ENCODE measurements around the gene GAL3ST2. TPM values are rescaled to one million over a fixed set of nuclear protein-coding genes. Genes with fewer than 3 reads are reported as not detected.

GAL3ST2 gene
- polyA plus RNA-seq, 1 experiment: not detected

DNA sequence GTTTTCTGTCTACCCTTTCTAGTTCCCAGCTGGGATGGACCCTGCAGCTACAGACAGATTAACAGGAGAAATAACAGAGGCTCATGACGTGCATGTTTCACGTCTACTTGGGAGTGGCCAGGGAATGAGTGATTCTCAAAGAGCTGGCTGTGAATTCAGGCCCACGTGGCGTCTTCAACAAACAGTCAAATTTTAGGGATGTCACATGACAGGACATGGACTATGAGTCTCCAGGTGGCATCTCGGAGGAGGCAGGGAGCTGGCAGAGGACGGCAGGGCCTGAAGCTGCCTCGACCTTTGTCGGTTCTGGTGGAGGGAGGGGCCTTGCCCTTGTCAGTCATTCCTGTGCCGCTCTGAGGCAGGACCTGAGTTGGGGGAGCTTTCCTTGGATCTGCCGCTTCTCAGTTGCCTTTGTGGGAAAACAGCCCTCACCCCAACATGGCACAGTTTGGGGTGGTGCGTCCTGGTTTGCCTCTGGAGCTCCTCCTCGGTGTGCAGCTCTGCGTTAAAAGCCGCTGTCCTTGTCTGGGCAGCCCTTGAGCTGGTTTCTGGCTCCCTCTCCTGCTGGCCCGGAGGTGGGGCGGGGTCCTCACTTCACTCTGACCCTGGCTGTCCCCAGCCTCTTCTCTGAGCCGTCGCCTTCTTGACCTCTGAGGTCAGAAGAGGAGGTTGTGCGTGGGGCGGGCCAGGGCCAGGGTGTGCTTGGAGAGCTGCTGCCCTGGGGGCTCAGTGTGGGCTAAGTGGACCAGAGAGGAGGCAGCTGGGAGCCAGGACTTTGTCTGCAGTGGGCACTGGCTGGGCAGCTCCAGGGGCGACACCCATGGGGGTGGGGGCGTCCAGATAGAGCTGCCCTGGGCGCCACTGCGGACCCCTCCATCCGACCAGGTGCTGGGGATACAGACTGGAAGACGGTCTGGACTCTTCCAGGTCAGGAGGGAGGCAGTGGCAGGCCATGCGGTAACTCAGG lies 12.1 kb upstream of the GAL3ST2 start:
- DNase-seq (ENCODE audit: low read depth, low spot score): no peak
- TF ChIP-seq, protein P1, sequence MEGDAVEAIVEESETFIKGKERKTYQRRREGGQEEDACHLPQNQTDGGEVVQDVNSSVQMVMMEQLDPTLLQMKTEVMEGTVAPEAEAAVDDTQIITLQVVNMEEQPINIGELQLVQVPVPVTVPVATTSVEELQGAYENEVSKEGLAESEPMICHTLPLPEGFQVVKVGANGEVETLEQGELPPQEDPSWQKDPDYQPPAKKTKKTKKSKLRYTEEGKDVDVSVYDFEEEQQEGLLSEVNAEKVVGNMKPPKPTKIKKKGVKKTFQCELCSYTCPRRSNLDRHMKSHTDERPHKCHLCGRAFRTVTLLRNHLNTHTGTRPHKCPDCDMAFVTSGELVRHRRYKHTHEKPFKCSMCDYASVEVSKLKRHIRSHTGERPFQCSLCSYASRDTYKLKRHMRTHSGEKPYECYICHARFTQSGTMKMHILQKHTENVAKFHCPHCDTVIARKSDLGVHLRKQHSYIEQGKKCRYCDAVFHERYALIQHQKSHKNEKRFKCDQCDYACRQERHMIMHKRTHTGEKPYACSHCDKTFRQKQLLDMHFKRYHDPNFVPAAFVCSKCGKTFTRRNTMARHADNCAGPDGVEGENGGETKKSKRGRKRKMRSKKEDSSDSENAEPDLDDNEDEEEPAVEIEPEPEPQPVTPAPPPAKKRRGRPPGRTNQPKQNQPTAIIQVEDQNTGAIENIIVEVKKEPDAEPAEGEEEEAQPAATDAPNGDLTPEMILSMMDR (IDR thresholded peaks at IDR 0.05; ENCODE audit: low read depth, low read length): no peak
- Histone ChIP-seq H3K9me3 (ENCODE audit: control insufficient read depth, insufficient read depth, low read length) (peaks cover 8% of the 10 kb centered on the region), H3K27me3 (ENCODE audit: control insufficient read depth, insufficient read depth, low read length) (no peaks in the 10 kb centered on the region), H3K27ac (ENCODE audit: low read depth, low read length) (no peak overlapping the region), H3K4me3 (ENCODE audit: low read depth, low read length) (no peak overlapping the region)
- POLR2A ChIA-PET: no interaction called here
- CTCF ChIA-PET: no interaction called here

DNA sequence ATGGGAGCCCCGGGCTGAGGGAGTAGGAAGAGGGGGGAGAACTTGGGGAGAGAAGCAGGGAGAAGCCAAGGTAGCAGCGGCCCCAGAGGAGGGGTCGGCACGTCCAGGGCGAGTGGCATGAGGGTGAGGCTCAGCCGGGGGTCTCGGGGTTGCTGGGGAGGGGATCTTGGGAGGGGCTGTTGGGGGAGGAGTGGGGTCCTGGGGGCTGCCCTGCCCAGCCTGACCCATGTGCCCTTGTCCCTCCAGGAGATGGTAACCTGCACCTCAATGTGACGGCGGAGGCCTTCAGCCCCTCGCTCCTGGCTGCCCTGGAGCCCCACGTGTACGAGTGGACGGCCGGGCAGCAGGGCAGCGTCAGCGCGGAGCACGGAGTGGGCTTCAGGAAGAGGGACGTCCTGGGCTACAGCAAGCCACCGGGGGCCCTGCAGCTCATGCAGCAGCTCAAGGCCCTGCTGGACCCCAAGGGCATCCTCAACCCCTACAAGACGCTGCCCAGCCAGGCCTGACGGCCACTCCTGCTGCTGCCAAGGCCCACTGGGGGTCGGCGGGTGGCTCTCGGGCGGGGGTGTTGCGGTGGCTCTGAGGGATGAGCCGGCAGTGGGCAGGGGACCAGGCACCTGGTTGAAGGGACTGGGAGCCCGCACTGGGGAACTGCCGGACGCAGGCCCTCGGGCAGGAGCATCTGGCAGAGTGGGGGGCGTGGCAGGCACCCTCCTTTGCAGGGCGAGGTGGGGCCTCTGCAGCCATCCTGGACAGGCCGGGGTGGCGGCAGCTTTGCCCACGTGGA lies 9.0 kb upstream of the GAL3ST2 start:
- no peak overlapping the region for H3K27ac ChIP-seq (ENCODE audit: low read depth, low read length)
- DNase-seq (ENCODE audit: low read depth, low spot score): no peak
- CTCF ChIA-PET: no interaction called here
- H3K4me3 ChIP-seq (ENCODE audit: low read depth, low read length): no peak overlapping the region
- POLR2A ChIA-PET: no interaction called here
- H3K27me3 ChIP-seq (ENCODE audit: control insufficient read depth, insufficient read depth, low read length): no peaks in the 10 kb centered on the region
- TF ChIP-seq, protein P1 (IDR thresholded peaks at IDR 0.05; ENCODE audit: low read depth, low read length): no peak
- H3K9me3 ChIP-seq (ENCODE audit: control insufficient read depth, insufficient read depth, low read length): peaks cover 3% of the 10 kb centered on the region; the same call in 1 of the 2 replicates

GRCh38 chr2:241768251-241768711 lies 8.3 kb upstream of the GAL3ST2 start:
- POLR2A ChIA-PET: no interaction called here

DNA sequence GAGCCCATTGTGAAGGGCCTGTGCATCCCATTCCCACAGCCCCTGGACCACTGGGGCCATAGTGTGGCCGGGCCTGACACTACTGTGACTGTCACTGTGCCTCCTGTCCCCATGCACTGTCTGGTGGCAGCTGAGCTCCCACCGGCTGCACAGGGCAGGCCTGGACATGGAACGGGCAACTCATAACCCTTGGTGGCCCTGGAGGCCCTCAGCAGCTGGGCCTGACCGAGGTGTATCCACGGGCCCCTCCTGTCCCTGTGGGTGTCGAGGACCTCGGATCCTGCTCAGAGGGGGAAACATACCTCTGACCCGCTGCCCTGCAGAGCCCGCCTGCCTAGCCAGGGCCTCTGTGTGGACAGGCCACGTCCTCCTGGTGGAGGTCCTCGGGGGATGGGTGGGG lies 7.8 kb upstream of the GAL3ST2 start:
- H3K27ac ChIP-seq (ENCODE audit: low read depth, low read length): no peak overlapping the region
- DNase-seq (ENCODE audit: low read depth, low spot score): no peak

More at GRCh38 chr2:241768251-241768711, 8.3 kb upstream of the GAL3ST2 start:
- Histone ChIP-seq H3K9me3 (ENCODE audit: control insufficient read depth, insufficient read depth, low read length) (peaks cover 3% of the 10 kb centered on the region; the same call in 1 of the 2 replicates), H3K4me3 (ENCODE audit: low read depth, low read length) (no peak overlapping the region), H3K27me3 (ENCODE audit: control insufficient read depth, insufficient read depth, low read length) (no peaks in the 10 kb centered on the region), H3K27ac (ENCODE audit: low read depth, low read length) (no peak overlapping the region)
- CTCF ChIA-PET: no interaction called here
- DNase-seq (ENCODE audit: low read depth, low spot score): no peak
- TF ChIP-seq, protein P1 (IDR thresholded peaks at IDR 0.05; ENCODE audit: low read depth, low read length): no peak

More for the DNA sequence above, 7.8 kb upstream of the GAL3ST2 start:
- ChIA-PET POLR2A (no interaction called here), CTCF (no interaction called here)
- no peak overlapping the region for H3K4me3 ChIP-seq (ENCODE audit: low read depth, low read length)
- H3K27me3 ChIP-seq (ENCODE audit: control insufficient read depth, insufficient read depth, low read length): no peaks in the 10 kb centered on the region
- TF ChIP-seq, protein P1 (IDR thresholded peaks at IDR 0.05; ENCODE audit: low read depth, low read length): no peak
- peaks cover 3% of the 10 kb centered on the region; the same call in 1 of the 2 replicates for H3K9me3 ChIP-seq (ENCODE audit: control insufficient read depth, insufficient read depth, low read length)

Data from AG04450 (cell line).